ENCODE measurements around the gene DHX15. TPM values are rescaled to one million over a fixed set of nuclear protein-coding genes. Genes with fewer than 3 reads are reported as not detected.

The DHX15 gene
- total RNA-seq, 1 donor from 2014 or later = 165 TPM

DNA sequence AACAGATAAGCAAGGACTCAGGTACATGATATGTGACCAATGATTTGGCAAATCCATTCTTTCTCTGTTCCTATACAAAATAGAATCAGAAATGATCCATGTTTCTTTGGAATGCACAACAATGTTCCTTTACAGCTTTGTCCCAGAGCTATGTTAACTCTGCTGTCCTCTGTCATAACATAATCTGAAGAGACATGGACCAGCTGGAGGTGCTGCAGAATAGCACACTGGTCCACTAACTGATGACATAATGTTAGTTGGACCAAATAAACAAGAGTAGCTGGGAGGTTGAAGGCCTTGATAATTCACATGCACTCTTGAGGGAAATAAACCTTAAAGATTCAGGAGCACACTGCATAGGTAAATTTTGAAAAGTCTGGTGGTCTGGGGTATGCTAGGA lies 23.0 kb upstream of the DHX15 start:
- Histone ChIP-seq H3K9me3 (ENCODE audit: control insufficient read depth in 3 of 3, low read length in 3 of 3) (no peaks in the 10 kb centered on the region), H3K27ac (ENCODE audit: low read depth, low read length) (no peak overlapping the region), H3K27me3 (ENCODE audit: control insufficient read depth in 3 of 3, insufficient read depth in 3 of 3, low read length in 3 of 3) (no peaks in the 10 kb centered on the region), H3K4me3 (ENCODE audit: low read length in 3 of 3) (no peak overlapping the region), H3K36me3 (ENCODE audit: control insufficient read depth in 3 of 3, insufficient read depth in 3 of 3, low read length in 3 of 3) (no peaks in the 10 kb centered on the region), H3K9ac (ENCODE audit: low read depth in 1 of 3, low read length in 3 of 3) (no peak overlapping the region), H3K4me1 (ENCODE audit: control insufficient read depth in 3 of 3, insufficient read depth in 3 of 3, low read length in 3 of 3) (no peaks in the 10 kb centered on the region)

DNA sequence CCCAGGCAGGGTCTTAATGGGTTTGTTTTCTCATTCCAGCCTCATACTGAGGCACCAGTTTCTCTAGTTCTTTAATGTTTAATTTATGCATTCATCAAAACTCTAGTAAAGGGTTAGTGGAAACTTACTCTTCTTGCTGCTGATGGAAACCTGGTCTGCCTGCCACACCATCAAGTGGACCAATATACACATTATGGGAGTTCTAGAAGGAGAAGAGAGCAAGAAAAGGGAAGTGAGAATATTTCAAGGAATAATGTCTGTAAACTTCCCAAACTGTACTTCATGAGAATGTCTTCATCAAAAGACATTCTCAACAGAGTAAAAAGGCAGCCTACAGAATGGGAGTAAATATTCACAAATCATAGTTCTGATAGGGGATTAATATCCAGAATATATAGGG lies 20.9 kb upstream of the DHX15 start:
- no peaks in the 10 kb centered on the region for H3K4me1 ChIP-seq (ENCODE audit: control insufficient read depth in 3 of 3, insufficient read depth in 3 of 3, low read length in 3 of 3)
- no peak overlapping the region for H3K9ac ChIP-seq (ENCODE audit: low read depth in 1 of 3, low read length in 3 of 3)
- no peaks in the 10 kb centered on the region for H3K27me3 ChIP-seq (ENCODE audit: control insufficient read depth in 3 of 3, insufficient read depth in 3 of 3, low read length in 3 of 3)
- H3K9me3 ChIP-seq (ENCODE audit: control insufficient read depth in 3 of 3, low read length in 3 of 3) = no peaks in the 10 kb centered on the region
- H3K36me3 ChIP-seq (ENCODE audit: control insufficient read depth in 3 of 3, insufficient read depth in 3 of 3, low read length in 3 of 3) = no peaks in the 10 kb centered on the region
- H3K27ac ChIP-seq (ENCODE audit: low read depth, low read length) = no peak overlapping the region
- no peak overlapping the region for H3K4me3 ChIP-seq (ENCODE audit: low read length in 3 of 3)

DNA sequence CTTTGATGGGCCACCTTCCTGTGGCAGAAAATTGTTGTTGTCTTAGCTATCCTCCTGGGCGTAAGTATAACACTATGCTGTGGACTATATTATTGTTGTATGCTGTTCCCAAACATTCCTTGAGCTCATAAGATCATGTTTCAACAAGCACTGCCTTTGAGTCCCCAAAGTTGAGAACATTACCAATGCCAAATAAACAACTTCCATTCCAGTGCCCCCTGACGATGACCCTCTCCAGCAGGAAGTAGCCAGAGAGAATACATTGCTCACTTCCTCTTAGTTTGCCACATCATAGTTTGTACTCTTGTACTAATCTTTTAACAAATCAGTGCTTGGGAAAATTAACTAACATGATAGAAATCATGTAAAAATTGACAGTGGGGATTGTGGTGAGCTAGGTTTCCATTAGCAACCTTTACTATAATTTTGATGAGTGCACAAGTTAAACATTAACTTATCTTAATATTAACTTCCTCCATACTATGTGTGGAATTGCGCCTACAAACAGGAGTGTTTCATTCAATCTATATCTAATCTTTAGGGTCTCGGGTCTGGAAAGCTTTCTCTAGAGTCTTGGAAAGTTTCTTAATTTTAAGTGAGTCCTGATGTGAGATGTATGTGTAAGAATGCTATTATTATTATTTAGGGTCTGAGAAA lies 20.3 kb upstream of the DHX15 start:
- Histone ChIP-seq H3K27me3 (ENCODE audit: control insufficient read depth in 3 of 3, insufficient read depth in 3 of 3, low read length in 3 of 3) (no peaks in the 10 kb centered on the region), H3K27ac (ENCODE audit: low read depth, low read length) (no peak overlapping the region), H3K4me1 (ENCODE audit: control insufficient read depth in 3 of 3, insufficient read depth in 3 of 3, low read length in 3 of 3) (no peaks in the 10 kb centered on the region), H3K4me3 (ENCODE audit: low read length in 3 of 3) (no peak overlapping the region), H3K9ac (ENCODE audit: low read depth in 1 of 3, low read length in 3 of 3) (no peak overlapping the region), H3K9me3 (ENCODE audit: control insufficient read depth in 3 of 3, low read length in 3 of 3) (no peaks in the 10 kb centered on the region), H3K36me3 (ENCODE audit: control insufficient read depth in 3 of 3, insufficient read depth in 3 of 3, low read length in 3 of 3) (no peaks in the 10 kb centered on the region)

DNA sequence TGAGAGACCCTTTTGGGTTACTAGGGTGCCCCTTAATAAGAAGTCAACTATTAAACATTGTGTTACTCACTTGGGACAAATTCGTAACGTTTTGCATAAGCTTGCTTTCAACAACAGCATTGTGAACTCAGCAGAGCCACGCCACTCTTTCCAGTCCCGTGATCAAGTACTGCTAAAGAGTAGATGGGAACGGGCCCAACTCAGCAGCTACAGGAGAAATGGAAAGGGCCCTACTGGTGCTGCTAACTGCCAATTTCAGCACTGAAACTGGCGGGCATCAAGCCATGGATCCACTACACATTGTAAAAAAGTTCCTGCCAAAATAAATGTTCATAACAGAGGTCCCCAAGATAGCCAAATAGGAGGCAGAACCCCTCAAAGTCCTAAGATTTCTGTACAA lies 19.0 kb upstream of the DHX15 start:
- Histone ChIP-seq H3K4me3 (ENCODE audit: low read length in 3 of 3) (no peak overlapping the region), H3K27ac (ENCODE audit: low read depth, low read length) (no peak overlapping the region)

DNA sequence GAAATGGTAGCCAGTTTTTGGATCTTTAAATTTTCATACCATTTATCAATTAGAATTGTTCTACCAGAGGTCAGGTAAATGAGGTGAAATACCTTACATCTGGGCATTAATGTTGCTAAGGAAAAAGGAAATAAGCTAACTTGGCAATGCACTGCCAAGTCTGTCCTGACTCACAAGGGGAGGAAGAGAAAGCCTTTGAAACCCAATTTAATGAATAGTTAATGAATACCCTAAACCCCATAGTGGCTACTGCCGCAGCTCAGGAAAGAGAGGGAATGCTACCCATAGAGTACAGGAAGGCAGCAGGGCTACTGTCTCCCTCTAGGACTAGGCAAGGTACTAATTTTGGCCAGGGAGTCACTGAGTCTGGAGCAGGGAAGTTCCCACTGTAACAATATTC lies 16.8 kb upstream of the DHX15 start:
- no peaks in the 10 kb centered on the region for H3K36me3 ChIP-seq (ENCODE audit: control insufficient read depth in 3 of 3, insufficient read depth in 3 of 3, low read length in 3 of 3)
- H3K9ac ChIP-seq (ENCODE audit: low read depth in 1 of 3, low read length in 3 of 3) = no peak overlapping the region
- peaks cover 0 to 2% (median 0%) of the 10 kb centered on the region in 3 donors for H3K9me3 ChIP-seq (ENCODE audit: control insufficient read depth in 3 of 3, low read length in 3 of 3)
- H3K4me3 ChIP-seq (ENCODE audit: low read length in 3 of 3) = no peak overlapping the region
- no peak overlapping the region for H3K27ac ChIP-seq (ENCODE audit: low read depth, low read length)
- no peaks in the 10 kb centered on the region for H3K27me3 ChIP-seq (ENCODE audit: control insufficient read depth in 3 of 3, insufficient read depth in 3 of 3, low read length in 3 of 3)
- H3K4me1 ChIP-seq (ENCODE audit: control insufficient read depth in 3 of 3, insufficient read depth in 3 of 3, low read length in 3 of 3) = no peaks in the 10 kb centered on the region

More for the DNA sequence above, 19.0 kb upstream of the DHX15 start:
- H3K4me1 ChIP-seq (ENCODE audit: control insufficient read depth in 3 of 3, insufficient read depth in 3 of 3, low read length in 3 of 3) = no peaks in the 10 kb centered on the region
- H3K9ac ChIP-seq (ENCODE audit: low read depth in 1 of 3, low read length in 3 of 3) = no peak overlapping the region
- no peaks in the 10 kb centered on the region for H3K27me3 ChIP-seq (ENCODE audit: control insufficient read depth in 3 of 3, insufficient read depth in 3 of 3, low read length in 3 of 3)
- H3K36me3 ChIP-seq (ENCODE audit: control insufficient read depth in 3 of 3, insufficient read depth in 3 of 3, low read length in 3 of 3) = no peaks in the 10 kb centered on the region
- peaks cover 0 to 2% (median 0%) of the 10 kb centered on the region in 3 donors for H3K9me3 ChIP-seq (ENCODE audit: control insufficient read depth in 3 of 3, low read length in 3 of 3)

DNA sequence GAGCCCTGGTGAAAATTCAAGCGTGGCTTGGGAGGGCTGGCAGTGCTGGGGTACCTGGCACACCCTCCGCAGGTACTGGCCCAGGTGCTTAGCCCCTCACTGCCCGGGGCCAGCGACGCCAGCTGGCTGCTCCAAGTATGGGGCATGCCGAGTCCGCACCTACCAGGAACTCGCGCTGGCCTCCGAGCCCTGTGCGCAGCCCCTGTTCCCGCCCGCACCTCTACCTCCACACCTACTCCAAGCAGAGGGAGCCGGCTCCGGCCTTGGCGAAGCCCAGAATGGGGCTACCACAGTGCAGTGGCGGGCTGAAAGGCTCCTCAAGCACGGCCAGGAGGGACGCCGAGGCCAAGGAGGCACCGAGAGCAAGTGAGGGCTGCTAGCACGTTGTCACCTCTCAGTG lies 14.9 kb upstream of the DHX15 start:
- H3K27me3 ChIP-seq (ENCODE audit: control insufficient read depth in 3 of 3, insufficient read depth in 3 of 3, low read length in 3 of 3) = no peaks in the 10 kb centered on the region
- H3K9me3 ChIP-seq (ENCODE audit: control insufficient read depth in 3 of 3, low read length in 3 of 3) = peaks cover 0 to 2% (median 0%) of the 10 kb centered on the region in 3 donors
- no peaks in the 10 kb centered on the region for H3K4me1 ChIP-seq (ENCODE audit: control insufficient read depth in 3 of 3, insufficient read depth in 3 of 3, low read length in 3 of 3)
- H3K27ac ChIP-seq (ENCODE audit: low read depth, low read length) = no peak overlapping the region
- no peak overlapping the region for H3K9ac ChIP-seq (ENCODE audit: low read depth in 1 of 3, low read length in 3 of 3)
- no peak overlapping the region for H3K4me3 ChIP-seq (ENCODE audit: low read length in 3 of 3)
- no peaks in the 10 kb centered on the region for H3K36me3 ChIP-seq (ENCODE audit: control insufficient read depth in 3 of 3, insufficient read depth in 3 of 3, low read length in 3 of 3)

DNA sequence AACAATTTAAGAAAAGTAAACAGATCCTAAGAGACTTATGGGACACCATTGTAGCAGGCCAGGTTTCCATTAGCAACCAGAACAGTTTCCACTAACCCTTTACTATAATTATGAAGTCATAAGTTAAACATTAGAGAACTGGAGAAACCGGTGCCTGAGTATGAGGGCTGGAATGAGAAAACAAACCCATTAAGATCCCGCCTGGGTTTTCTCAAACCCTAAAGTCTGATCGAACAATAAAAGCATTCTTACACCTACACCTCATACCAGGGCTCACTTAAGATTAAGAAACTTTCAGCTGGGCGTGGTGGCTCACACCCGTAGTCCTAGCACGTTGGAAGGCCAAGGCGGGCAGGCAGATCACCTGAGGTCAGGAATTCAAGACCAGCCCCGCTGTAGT lies 13.7 kb upstream of the DHX15 start:
- no peak overlapping the region for H3K4me3 ChIP-seq (ENCODE audit: low read length in 3 of 3)
- H3K27ac ChIP-seq (ENCODE audit: low read depth, low read length) = no peak overlapping the region
- H3K36me3 ChIP-seq (ENCODE audit: control insufficient read depth in 3 of 3, insufficient read depth in 3 of 3, low read length in 3 of 3) = no peaks in the 10 kb centered on the region
- H3K4me1 ChIP-seq (ENCODE audit: control insufficient read depth in 3 of 3, insufficient read depth in 3 of 3, low read length in 3 of 3) = no peaks in the 10 kb centered on the region
- peaks cover 0 to 2% (median 0%) of the 10 kb centered on the region in 3 donors for H3K9me3 ChIP-seq (ENCODE audit: control insufficient read depth in 3 of 3, low read length in 3 of 3)
- H3K27me3 ChIP-seq (ENCODE audit: control insufficient read depth in 3 of 3, insufficient read depth in 3 of 3, low read length in 3 of 3) = no peaks in the 10 kb centered on the region
- H3K9ac ChIP-seq (ENCODE audit: low read depth in 1 of 3, low read length in 3 of 3) = no peak overlapping the region

DNA sequence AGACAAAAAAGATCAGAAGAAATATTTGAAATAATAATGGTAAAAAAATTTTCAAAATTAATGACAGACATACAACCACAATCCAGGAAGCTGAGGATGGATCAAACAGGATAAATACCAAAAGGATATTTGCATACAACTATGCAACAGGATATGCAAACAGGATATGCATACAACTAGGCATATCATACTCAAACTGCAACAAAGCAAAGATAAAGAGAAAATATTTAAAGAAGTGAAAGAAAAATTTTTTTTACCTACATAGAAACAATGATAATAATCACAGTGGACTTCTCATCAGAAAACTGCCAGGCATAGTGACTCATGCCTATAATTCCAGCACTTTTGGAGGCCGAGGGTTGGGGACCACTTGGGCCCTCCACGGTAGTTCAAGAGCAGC lies 11.3 kb upstream of the DHX15 start:
- no peaks in the 10 kb centered on the region for H3K36me3 ChIP-seq (ENCODE audit: control insufficient read depth in 3 of 3, insufficient read depth in 3 of 3, low read length in 3 of 3)
- H3K9me3 ChIP-seq (ENCODE audit: control insufficient read depth in 3 of 3, low read length in 3 of 3) = peaks cover 0 to 2% (median 0%) of the 10 kb centered on the region in 3 donors
- no peak overlapping the region for H3K9ac ChIP-seq (ENCODE audit: low read depth in 1 of 3, low read length in 3 of 3)
- H3K4me1 ChIP-seq (ENCODE audit: control insufficient read depth in 3 of 3, insufficient read depth in 3 of 3, low read length in 3 of 3) = no peaks in the 10 kb centered on the region
- no peak overlapping the region for H3K27ac ChIP-seq (ENCODE audit: low read depth, low read length)
- H3K27me3 ChIP-seq (ENCODE audit: control insufficient read depth in 3 of 3, insufficient read depth in 3 of 3, low read length in 3 of 3) = no peaks in the 10 kb centered on the region
- H3K4me3 ChIP-seq (ENCODE audit: low read length in 3 of 3) = no peak overlapping the region

DNA sequence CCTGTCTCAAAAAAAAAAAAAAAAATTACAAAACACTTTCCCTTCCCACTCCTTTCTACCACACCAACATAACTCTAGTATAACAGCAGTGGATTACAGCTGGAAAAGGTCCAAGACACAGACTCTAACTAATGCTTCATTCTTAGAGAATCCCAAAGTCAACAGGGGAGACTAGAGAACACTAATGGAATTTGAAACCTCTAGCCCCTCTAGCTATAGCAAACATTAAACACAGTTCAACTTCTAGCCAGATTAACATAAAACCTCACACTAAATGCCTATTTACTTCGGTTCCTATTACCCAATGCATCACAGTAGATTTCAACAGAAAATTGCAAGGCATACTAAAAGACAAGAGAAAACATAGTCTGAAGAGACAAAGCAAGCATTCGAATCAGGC lies 10.5 kb upstream of the DHX15 start:
- Histone ChIP-seq H3K9ac (ENCODE audit: low read depth in 1 of 3, low read length in 3 of 3) (no peak overlapping the region), H3K4me3 (ENCODE audit: low read length in 3 of 3) (no peak overlapping the region), H3K27ac (ENCODE audit: low read depth, low read length) (no peak overlapping the region), H3K9me3 (ENCODE audit: control insufficient read depth in 3 of 3, low read length in 3 of 3) (peaks cover 0 to 3% (median 2%) of the 10 kb centered on the region in 3 donors), H3K27me3 (ENCODE audit: control insufficient read depth in 3 of 3, insufficient read depth in 3 of 3, low read length in 3 of 3) (no peaks in the 10 kb centered on the region), H3K36me3 (ENCODE audit: control insufficient read depth in 3 of 3, insufficient read depth in 3 of 3, low read length in 3 of 3) (no peaks in the 10 kb centered on the region), H3K4me1 (ENCODE audit: control insufficient read depth in 3 of 3, insufficient read depth in 3 of 3, low read length in 3 of 3) (no peaks in the 10 kb centered on the region)

DNA sequence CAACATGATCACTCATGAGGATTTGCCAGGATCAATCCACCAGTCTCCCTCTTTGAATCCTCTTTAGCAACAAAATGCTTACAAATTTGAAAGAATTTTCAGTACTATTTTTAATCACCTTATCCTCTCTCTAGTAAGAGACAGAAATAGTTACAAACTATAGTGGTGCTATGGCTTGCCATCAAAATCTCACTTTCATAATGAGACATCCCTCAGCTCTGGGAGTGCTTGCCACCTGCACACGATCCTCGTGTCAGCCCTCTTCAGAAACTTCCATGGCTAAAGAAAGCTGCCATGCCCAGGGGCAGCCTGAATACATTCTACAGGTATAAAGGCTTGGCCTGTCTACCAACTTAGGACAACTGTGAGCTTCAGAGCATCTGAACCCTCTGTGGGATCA lies 5.1 kb upstream of the DHX15 start:
- no peaks in the 10 kb centered on the region for H3K27me3 ChIP-seq (ENCODE audit: control insufficient read depth in 3 of 3, insufficient read depth in 3 of 3, low read length in 3 of 3)
- H3K27ac ChIP-seq (ENCODE audit: low read depth, low read length) = no peak overlapping the region
- no peaks in the 10 kb centered on the region for H3K4me1 ChIP-seq (ENCODE audit: control insufficient read depth in 3 of 3, insufficient read depth in 3 of 3, low read length in 3 of 3)
- H3K9me3 ChIP-seq (ENCODE audit: control insufficient read depth in 3 of 3, low read length in 3 of 3) = peaks cover 0 to 3% (median 0%) of the 10 kb centered on the region in 3 donors
- H3K9ac ChIP-seq (ENCODE audit: low read depth in 1 of 3, low read length in 3 of 3) = no peak overlapping the region
- no peak overlapping the region for H3K4me3 ChIP-seq (ENCODE audit: low read length in 3 of 3)
- no peaks in the 10 kb centered on the region for H3K36me3 ChIP-seq (ENCODE audit: control insufficient read depth in 3 of 3, insufficient read depth in 3 of 3, low read length in 3 of 3)
